ENCODE data around the gene AADAT. TPM values are rescaled to one million over a fixed set of nuclear protein-coding genes. Genes with fewer than 3 reads are reported as not detected.
"Not testable (repeated sequence)": the region's sequence is repeated elsewhere in the genome, so short reads cannot be mapped to it uniquely, and the experiment has no call there.

AADAT gene
- total RNA-seq, 1 experiment from 2014 or later, result 2.7 TPM

DNA sequence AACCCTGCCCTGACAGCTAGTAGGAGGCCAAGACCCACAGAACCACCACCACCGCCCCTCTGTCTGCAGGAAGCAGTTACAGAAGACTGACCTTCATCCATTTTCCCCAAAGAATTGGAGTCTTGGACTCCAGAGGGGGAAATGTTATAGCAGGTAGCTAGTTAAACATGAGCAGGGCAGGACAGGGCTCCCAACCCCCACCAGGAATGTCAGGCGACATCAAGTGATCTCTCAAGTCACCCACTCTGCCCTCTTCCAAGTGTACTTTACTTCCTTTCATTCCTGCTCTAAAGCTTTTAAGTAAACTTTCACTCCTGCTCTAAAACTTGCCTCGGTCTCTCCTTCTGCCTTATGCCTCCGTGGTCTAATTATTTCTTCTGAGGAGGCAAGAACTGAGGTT, 17.1 kb upstream of the AADAT start:
- H4K20me1 ChIP-seq (ENCODE audit: low read length), result no peaks in the 10 kb centered on the region
- TF ChIP-seq CTCF (conservative IDR thresholded peaks at IDR 0.05; ENCODE audit: low read depth, low read length) (no peak), EZH2phosphoT487 (IDR thresholded peaks at IDR 0.05; ENCODE audit: borderline replicate concordance, low read length) (no peak), EZH2 (IDR thresholded peaks at IDR 0.05; ENCODE audit: low read length, unreplicated experiment) (no peak)
- no TSS peak for BruUV-seq (replicated peaks)
- no peaks in the 10 kb centered on the region for H3K36me3 ChIP-seq (ENCODE audit: low read depth, low read length)
- no peaks in the 10 kb centered on the region for H3F3A ChIP-seq (ENCODE audit: low read length, unreplicated experiment)
- H2AFZ ChIP-seq (ENCODE audit: low read length), result no peak overlapping the region
- no peak for ATAC-seq
- H3K9me2 ChIP-seq (replicated peaks; ENCODE audit: low read length), result no peaks in the 10 kb centered on the region
- H3K4me3 ChIP-seq (ENCODE audit: low read length), result no peak overlapping the region
- H3K27ac ChIP-seq (ENCODE audit: low read length), result no peak overlapping the region
- H3K9me3 ChIP-seq (ENCODE audit: low read length), result no peaks in the 10 kb centered on the region
- DNase-seq, result no peak
- CTCF ChIA-PET, result no interaction called here
- no peak overlapping the region for H3K4me2 ChIP-seq (ENCODE audit: low read length)
- POLR2A ChIA-PET (ENCODE audit: unreplicated experiment), result no interaction called here
- H3K4me1 ChIP-seq (ENCODE audit: insufficient read depth, low read length), result no peaks in the 10 kb centered on the region
- no peaks in the 10 kb centered on the region for H3K27me3 ChIP-seq (ENCODE audit: low read length)
- no peak overlapping the region for H3K9ac ChIP-seq (ENCODE audit: low read length)
- H3K79me2 ChIP-seq (ENCODE audit: low read length), result no peaks in the 10 kb centered on the region
- intact Hi-C loops (cut with micrococcal nuclease), result no loop called here

DNA sequence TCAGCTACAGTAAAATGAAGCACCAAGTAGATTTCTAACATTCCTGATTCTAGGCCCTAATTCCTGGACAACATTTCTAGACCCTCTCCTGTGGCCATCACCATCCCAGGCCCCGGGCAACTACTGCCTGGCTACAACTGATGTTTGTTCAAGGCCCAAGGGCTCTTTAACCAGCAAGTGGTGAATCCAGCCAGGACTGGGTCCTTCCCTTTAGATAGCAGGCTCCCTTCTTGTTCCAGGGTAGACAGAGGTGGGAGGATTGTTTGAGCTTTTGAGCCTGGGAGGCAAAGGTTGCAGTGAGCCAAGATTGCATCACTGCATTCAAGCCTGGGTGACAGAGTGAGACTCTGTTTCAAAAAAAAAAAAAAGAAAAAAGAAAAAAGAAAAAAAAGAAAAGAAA, 12.7 kb upstream of the AADAT start:
- no peak overlapping the region for H3K4me3 ChIP-seq (ENCODE audit: low read length)
- CTCF ChIA-PET, result no interaction called here
- no peaks in the 10 kb centered on the region for H3K4me1 ChIP-seq (ENCODE audit: insufficient read depth, low read length)
- no peaks in the 10 kb centered on the region for H3K9me2 ChIP-seq (replicated peaks; ENCODE audit: low read length)
- no peaks in the 10 kb centered on the region for H4K20me1 ChIP-seq (ENCODE audit: low read length)
- no TSS peak for BruUV-seq (replicated peaks)
- ATAC-seq (no peak), DNase-seq (no peak)
- no peaks in the 10 kb centered on the region for H3K79me2 ChIP-seq (ENCODE audit: low read length)
- no peak overlapping the region for H3K27ac ChIP-seq (ENCODE audit: low read length)
- no peaks in the 10 kb centered on the region for H3K9me3 ChIP-seq (ENCODE audit: low read length)
- TF ChIP-seq EZH2 (IDR thresholded peaks at IDR 0.05; ENCODE audit: low read length, unreplicated experiment) (no peak), CTCF (conservative IDR thresholded peaks at IDR 0.05; ENCODE audit: low read depth, low read length) (no peak), EZH2phosphoT487 (IDR thresholded peaks at IDR 0.05; ENCODE audit: borderline replicate concordance, low read length) (no peak)
- intact Hi-C loops (cut with micrococcal nuclease), result no loop called here
- POLR2A ChIA-PET (ENCODE audit: unreplicated experiment), result no interaction called here
- H3K27me3 ChIP-seq (ENCODE audit: low read length), result no peaks in the 10 kb centered on the region
- no peaks in the 10 kb centered on the region for H3F3A ChIP-seq (ENCODE audit: low read length, unreplicated experiment)
- H3K36me3 ChIP-seq (ENCODE audit: low read depth, low read length), result no peaks in the 10 kb centered on the region
- H2AFZ ChIP-seq (ENCODE audit: low read length), result no peak overlapping the region
- H3K4me2 ChIP-seq (ENCODE audit: low read length), result no peak overlapping the region
- no peak overlapping the region for H3K9ac ChIP-seq (ENCODE audit: low read length)

DNA sequence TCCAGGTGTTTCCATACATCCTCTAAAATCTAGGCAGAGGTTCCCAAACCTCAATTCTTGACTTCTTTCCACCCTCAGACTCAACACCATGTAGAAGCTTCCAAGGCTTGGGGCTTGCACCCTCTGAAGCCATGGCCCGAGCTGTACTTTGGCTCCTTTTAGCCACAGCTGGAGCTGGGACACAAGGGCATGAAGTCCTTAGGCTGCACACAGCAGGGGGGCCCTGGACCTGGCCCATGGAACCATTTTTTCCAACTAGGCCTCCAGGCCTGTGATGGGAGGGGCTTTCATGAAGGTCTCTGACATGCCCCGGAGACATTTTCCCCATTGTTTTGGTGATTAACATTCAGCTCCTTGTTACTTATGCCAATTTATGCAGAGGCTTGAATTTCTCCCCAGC, 8.4 kb upstream of the AADAT start:
- H3K27ac ChIP-seq (ENCODE audit: low read length); H3K4me3 ChIP-seq (ENCODE audit: low read length); H3K79me2 ChIP-seq (ENCODE audit: low read length); H3K9me3 ChIP-seq (ENCODE audit: low read length); H3F3A ChIP-seq (ENCODE audit: low read length, unreplicated experiment); H4K20me1 ChIP-seq (ENCODE audit: low read length); H3K36me3 ChIP-seq (ENCODE audit: low read depth, low read length); H3K27me3 ChIP-seq (ENCODE audit: low read length); H2AFZ ChIP-seq (ENCODE audit: low read length); CTCF ChIA-PET; H3K9me2 ChIP-seq (replicated peaks; ENCODE audit: low read length); H3K9ac ChIP-seq (ENCODE audit: low read length); H3K4me2 ChIP-seq (ENCODE audit: low read length); POLR2A ChIA-PET (ENCODE audit: unreplicated experiment); BruUV-seq (replicated peaks); intact Hi-C loops (cut with micrococcal nuclease); ATAC-seq; H3K4me1 ChIP-seq (ENCODE audit: insufficient read depth, low read length); DNase-seq: not testable (repeated sequence)

Data from PC-3 (cell line).